GM12872 (cell line): ENCODE measurements around the gene NOS1AP.

Experiments
- CTCF ChIP-seq: IDR thresholded peaks from 3 replicates; pipeline ENCODE4 v1.5.1; 2011; ENCODE audit warnings: low read depth, mild to moderate bottlenecking, low read length, moderate library complexity; ENCODE audit not compliant: insufficient read depth

Gene NOS1AP

DNA sequence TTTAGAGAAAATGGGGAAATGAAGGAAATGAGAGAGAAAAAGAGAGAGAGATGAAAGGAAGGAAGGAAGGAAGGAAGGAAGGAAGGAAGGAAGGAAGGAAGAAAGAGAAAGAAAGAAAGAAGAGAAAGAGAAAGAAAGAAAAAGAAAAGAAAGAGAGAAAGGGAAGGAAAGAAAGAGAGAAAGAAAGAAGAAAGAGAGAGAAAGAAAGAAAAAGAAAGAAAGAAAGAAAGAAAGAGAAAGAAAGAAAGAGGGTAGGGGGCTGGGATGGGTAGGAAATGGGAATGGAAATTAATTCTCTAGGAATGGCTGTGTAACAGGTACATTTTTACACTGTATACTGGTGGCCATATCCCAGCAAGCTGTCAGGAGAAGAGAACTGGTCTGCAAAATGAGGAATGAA is 346.7 kb downstream of the NOS1AP start:
- no peak for TF ChIP-seq CTCF

DNA sequence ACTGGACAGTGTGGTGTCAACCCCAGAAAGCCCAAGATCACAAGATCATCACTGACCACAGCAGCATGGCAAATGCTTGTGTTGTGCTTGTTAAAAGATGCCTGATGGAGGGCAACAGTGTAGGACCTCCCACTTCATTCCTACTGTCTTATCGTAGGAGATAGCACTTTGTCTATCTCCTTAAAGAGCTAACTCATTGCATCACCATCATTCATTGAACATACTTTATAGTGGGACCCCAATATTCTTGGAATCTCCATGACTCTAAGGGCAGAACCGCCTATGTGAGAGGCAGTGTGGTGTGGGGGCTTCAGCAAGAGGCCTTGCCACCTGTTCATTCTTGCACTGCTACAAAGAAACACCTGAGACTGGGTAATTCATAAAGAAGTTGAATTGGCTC is 347.4 kb downstream of the NOS1AP start:
- no peak for TF ChIP-seq CTCF

- no peak for TF ChIP-seq CTCF
Measured at GRCh38 chr1:162417650-162418049, 348.2 kb downstream of the NOS1AP start.
